ENCODE data around the gene KATNAL1.
"Not testable (repeated sequence)": the region's sequence is repeated elsewhere in the genome, so short reads cannot be mapped to it uniquely, and the experiment has no call there.

Gene KATNAL1

DNA sequence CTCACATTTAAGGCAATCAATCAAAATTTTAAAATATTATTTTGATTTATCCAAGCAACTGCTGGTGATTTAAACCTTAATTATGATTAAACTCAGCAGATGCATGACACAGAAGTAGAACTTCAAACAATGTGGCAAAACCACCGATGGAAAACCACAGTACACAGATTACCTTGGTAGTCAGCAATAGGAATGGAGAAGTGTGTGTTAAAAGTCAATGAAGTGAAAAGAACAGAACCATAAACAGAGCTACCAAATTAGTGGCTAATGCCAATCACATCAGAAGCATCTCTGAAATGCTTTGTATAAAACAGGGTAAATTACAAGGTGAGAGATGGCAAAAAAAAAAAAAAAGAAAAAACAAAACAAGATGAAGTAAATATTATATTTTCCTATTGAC, 31.2 kb downstream of the KATNAL1 start:
- no peak for DNase-seq (ENCODE audit: insufficient read length, low spot score)
- TF ChIP-seq TAF1 (IDR thresholded peaks at IDR 0.05; ENCODE audit: low read depth, low read length): no peak
- TF ChIP-seq POLR2A (IDR thresholded peaks at IDR 0.05; ENCODE audit: low read depth, low read length): no peak
- TF ChIP-seq SPI1 (IDR thresholded peaks at IDR 0.05; ENCODE audit: low read depth, low read length): peak; percentile 79
- peak; percentile 76 for FAIRE-seq

DNA sequence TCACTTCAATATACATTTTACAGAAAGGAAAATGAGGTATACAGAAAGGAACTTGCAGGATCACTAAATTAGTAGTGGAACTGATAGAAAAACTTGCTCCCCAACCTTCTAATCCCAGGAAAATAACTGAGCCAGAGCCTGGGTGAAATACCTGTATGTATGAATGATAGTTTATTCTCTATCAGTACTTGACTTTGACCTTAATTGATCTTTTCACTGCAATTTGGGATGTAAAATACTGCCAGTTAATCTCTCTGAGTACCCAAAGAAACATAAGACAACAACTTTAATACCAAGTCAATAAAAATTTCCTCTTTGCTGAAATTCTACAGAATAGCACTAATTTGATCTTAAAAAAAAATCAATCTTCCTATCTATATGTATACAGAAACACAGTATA, 33.3 kb downstream of the KATNAL1 start:
- TF ChIP-seq SPI1 (IDR thresholded peaks at IDR 0.05; ENCODE audit: low read depth, low read length): no peak
- TF ChIP-seq TAF1 (IDR thresholded peaks at IDR 0.05; ENCODE audit: low read depth, low read length): no peak
- TF ChIP-seq PAX5 (IDR thresholded peaks at IDR 0.05; ENCODE audit: insufficient read depth, low read length, severe bottlenecking): no peak
- DNase-seq (ENCODE audit: insufficient read length, low spot score): no peak
- FAIRE-seq: no peak

DNA sequence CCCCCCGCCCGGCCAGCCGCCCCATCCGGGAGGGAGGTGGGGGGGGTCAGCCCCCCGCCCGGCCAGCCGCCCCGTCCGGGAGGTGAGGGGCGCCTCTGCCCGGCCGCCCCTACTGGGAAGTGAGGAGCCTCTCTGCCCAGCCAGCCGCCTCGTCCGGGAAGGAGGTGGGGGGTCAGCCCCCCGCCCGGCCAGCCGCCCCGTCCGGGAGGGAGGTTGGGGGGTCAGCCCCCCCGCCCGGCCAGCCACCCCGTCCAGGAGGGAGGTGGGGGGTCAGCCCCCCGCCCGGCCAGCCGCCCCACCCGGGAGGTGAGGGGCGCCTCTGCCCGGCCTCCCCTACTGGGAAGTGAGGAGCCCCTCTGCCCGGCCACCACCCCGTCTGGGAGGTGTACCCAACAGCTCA, 37.3 kb downstream of the KATNAL1 start:
- not testable (repeated sequence) for FAIRE-seq; DNase-seq (ENCODE audit: insufficient read length, low spot score)

DNA sequence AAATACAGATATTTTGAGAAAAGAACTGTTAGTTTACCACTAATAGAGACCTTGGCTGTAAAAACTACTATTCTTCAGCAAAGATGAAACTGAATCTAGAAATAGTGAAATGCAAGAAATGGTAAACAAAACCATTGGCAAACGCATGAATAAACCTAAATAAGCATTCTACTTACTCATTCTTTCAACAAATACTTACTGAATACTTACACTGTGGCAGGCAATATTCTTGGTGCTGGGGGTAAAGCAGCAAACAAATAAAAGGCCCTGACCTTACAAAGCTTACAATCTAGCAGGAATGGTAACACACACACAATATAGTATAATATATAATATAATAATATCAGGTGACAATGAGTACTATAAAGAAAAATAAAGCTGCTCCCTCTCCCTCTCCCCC, 38.7 kb downstream of the KATNAL1 start:
- DNase-seq (ENCODE audit: insufficient read length, low spot score) (no peak), FAIRE-seq (no peak)
- no peak for TF ChIP-seq POLR2A (IDR thresholded peaks at IDR 0.05; ENCODE audit: low read depth, low read length)
- no peak for TF ChIP-seq SPI1 (IDR thresholded peaks at IDR 0.05; ENCODE audit: low read depth, low read length)
- no peak for TF ChIP-seq TAF1 (IDR thresholded peaks at IDR 0.05; ENCODE audit: low read depth, low read length)
- TF ChIP-seq POLR2AphosphoS5 (IDR thresholded peaks at IDR 0.05; ENCODE audit: low read depth, low read length): no peak
- TF ChIP-seq POU2F2 (IDR thresholded peaks at IDR 0.05; ENCODE audit: low read depth, low read length): no peak
- no peak for TF ChIP-seq PAX5 (IDR thresholded peaks at IDR 0.05; ENCODE audit: insufficient read depth, low read length, severe bottlenecking)

DNA sequence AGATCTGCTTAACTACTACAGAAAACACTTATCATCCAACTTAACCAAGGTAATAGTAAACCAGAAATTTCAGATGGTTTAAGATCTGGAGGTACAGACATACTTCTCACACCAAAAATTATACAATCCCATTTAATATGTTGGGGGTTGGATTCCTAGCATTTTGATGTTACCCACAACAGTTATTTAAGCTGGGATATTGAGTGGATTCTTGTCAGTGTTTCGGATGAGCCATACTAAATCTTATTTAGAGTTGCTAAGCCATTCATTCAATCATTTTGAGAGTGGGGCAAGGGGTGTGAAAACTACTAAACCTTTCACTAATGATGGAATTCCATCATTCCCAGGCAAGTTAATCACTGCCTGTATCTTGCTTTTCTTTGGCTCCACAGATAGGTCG, 40.6 kb downstream of the KATNAL1 start:
- no peak for DNase-seq (ENCODE audit: insufficient read length, low spot score)
- TF ChIP-seq SPI1 (IDR thresholded peaks at IDR 0.05; ENCODE audit: low read depth, low read length) (no peak), POLR2A (IDR thresholded peaks at IDR 0.05; ENCODE audit: low read depth, low read length) (no peak), POU2F2 (IDR thresholded peaks at IDR 0.05; ENCODE audit: low read depth, low read length) (no peak), TAF1 (IDR thresholded peaks at IDR 0.05; ENCODE audit: low read depth, low read length) (no peak), POLR2AphosphoS5 (IDR thresholded peaks at IDR 0.05; ENCODE audit: low read depth, low read length) (no peak), PAX5 (IDR thresholded peaks at IDR 0.05; ENCODE audit: insufficient read depth, low read length, severe bottlenecking) (no peak)
- peak; percentile 9 for FAIRE-seq

DNA sequence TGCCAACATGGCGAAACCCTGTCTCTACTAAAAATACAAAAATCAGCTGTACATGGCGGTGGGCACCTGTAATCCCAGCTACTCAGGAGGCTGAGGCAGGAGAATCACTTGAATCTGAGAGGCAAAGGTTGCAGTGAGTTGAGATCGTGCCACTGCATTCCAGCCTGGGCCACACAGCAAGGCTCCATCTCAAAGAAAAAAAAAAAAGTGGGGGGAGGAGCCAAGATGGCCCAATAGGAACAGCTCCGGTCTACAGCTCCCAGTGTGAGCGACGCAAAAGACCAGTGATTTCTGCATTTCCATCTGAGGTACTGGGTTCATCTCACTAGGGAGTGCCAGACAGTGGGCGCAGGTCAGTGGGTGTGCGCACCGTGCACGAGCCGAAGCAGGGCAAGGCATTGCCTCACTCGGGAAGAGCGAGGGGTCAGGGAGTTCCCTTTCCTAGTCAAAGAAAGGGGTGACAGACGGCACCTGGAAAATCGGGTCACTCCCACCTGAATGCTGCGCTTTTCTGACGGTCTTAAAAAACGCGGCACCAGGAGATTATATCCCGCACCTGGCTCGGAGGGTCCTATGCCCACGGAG, 48.1 kb downstream of the KATNAL1 start:
- FAIRE-seq: peak; percentile 51
- DNase-seq (ENCODE audit: insufficient read length, low spot score): not testable (repeated sequence)

DNA sequence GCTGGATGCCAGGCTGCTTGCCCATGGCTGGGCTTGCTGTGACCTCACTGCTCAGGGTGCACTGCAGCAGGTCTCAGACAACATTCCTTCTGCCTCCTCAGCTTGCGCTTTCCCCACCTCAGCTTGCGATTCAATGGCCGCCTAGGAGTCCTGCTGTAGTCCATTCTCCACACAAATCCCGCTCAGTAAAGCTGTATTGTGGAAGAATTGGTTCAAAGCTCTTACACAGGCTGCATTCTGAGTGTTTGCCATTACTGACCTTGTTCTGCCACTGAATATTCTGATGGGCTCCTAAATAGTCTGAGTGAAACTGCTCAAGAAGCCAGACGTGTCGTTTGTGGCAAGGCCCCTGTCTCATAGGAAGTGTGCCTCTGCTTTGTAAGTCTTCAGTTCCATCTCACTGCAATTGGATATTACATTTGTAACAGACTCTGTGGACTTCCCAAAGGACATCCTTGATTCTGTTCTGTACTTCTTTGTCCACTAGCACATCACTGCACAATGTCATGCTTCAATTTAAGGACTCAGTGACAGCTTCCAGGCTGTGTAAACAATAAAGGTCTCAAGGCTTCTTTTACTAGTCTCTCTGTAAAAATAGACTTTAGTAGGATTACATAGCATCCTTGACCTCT, 49.8 kb downstream of the KATNAL1 start:
- TF ChIP-seq POU2F2 (IDR thresholded peaks at IDR 0.05; ENCODE audit: low read depth, low read length) (no peak), SPI1 (IDR thresholded peaks at IDR 0.05; ENCODE audit: low read depth, low read length) (0 out of 2 replicates have a peak, but pooled peaks have one; percentile 10)
- FAIRE-seq (peak; percentile 88), DNase-seq (ENCODE audit: insufficient read length, low spot score) (no peak)

DNA sequence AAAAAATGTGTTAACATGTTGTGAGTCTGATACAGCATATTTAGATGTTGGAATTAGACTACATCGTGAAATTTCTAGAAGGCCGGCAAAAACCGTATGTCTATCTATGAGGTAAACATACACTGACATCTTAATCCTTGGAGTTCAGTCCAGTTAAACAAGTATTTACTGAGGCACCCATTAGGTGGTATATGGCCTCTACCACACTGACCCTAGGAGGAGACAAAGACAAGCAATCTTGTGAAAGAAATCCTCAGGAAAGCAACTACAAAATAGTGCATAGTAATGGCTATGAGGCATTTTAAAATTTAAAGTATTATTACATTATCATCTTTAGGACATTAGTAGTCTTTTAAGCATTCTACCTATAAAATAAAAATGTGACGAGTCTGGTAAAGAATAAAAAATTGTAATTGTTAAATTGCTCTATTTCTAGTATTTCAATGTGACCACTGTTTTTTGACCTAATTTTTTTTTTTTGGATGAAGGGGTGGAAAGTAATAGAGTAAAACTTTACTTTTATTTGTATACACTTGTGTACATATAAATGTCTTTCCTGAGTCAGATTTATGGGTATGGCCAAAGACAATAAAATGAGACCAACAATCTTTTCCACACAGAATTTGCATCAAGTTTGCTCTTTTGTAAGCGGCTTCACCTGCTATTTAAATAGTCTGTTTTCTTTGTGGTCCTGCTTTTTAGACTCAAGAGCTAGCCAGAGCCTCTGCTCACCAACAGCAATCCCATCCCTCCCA, 50.5 kb downstream of the KATNAL1 start:
- no peak for FAIRE-seq
- DNase-seq (ENCODE audit: insufficient read length, low spot score): no peak
- TF ChIP-seq POLR2AphosphoS5 (IDR thresholded peaks at IDR 0.05; ENCODE audit: low read depth, low read length) (no peak), TAF1 (IDR thresholded peaks at IDR 0.05; ENCODE audit: low read depth, low read length) (no peak), PAX5 (IDR thresholded peaks at IDR 0.05; ENCODE audit: insufficient read depth, low read length, severe bottlenecking) (no peak), POU2F2 (IDR thresholded peaks at IDR 0.05; ENCODE audit: low read depth, low read length) (no peak), POLR2A (IDR thresholded peaks at IDR 0.05; ENCODE audit: low read depth, low read length) (no peak), SPI1 (IDR thresholded peaks at IDR 0.05; ENCODE audit: low read depth, low read length) (no peak)

DNA sequence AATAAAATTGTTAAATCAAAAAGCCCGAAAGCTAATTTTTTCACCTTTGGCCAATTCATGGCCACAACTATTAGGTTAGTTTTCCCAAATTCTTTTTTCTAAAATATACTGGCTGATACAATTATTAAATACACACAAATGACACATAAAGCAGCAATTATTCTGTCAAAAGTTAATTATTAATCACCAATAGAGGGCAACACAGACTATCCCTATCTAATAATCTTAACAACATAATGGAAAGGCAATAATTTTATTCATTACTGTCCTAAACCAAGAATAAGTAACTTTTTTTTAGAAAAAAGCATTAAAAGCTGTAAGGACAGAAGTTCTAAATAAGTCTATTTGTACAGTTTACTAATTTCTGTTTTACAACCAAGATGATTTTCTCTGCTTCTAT, 51.7 kb downstream of the KATNAL1 start:
- DNase-seq (ENCODE audit: insufficient read length, low spot score): no peak
- no peak for FAIRE-seq
- TF ChIP-seq POLR2AphosphoS5 (IDR thresholded peaks at IDR 0.05; ENCODE audit: low read depth, low read length) (no peak), POLR2A (IDR thresholded peaks at IDR 0.05; ENCODE audit: low read depth, low read length) (no peak), PAX5 (IDR thresholded peaks at IDR 0.05; ENCODE audit: insufficient read depth, low read length, severe bottlenecking) (no peak), TAF1 (IDR thresholded peaks at IDR 0.05; ENCODE audit: low read depth, low read length) (no peak), POU2F2 (IDR thresholded peaks at IDR 0.05; ENCODE audit: low read depth, low read length) (no peak), SPI1 (IDR thresholded peaks at IDR 0.05; ENCODE audit: low read depth, low read length) (no peak)

DNA sequence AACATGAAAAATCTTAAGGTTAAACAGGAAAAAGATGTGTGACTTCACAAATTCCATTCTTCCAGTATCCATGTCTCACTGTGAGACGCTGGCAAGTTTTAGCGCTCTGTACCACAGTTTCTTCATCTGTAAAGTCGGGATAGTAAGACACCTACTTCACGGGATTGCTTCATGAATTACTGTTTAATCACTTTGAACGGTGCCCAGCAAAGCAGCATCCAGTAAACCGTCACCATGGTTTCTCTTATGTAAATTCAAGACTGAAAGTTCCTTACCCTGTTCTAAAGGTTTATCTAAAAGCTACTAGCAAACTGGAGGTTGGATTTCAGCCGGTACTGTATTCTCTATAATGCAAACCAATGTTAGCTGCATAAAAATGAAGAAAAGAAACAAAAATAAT, 53.5 kb downstream of the KATNAL1 start:
- FAIRE-seq: peak; percentile 48
- DNase-seq (ENCODE audit: insufficient read length, low spot score): no peak
- TF ChIP-seq POLR2AphosphoS5 (IDR thresholded peaks at IDR 0.05; ENCODE audit: low read depth, low read length) (no peak), POU2F2 (IDR thresholded peaks at IDR 0.05; ENCODE audit: low read depth, low read length) (no peak), TAF1 (IDR thresholded peaks at IDR 0.05; ENCODE audit: low read depth, low read length) (no peak), PAX5 (IDR thresholded peaks at IDR 0.05; ENCODE audit: insufficient read depth, low read length, severe bottlenecking) (no peak), POLR2A (IDR thresholded peaks at IDR 0.05; ENCODE audit: low read depth, low read length) (no peak), SPI1 (IDR thresholded peaks at IDR 0.05; ENCODE audit: low read depth, low read length) (no peak)
